ENCODE measurements around the gene SETBP1.
A peak's percentile ranks its signal among the peaks of the same experiment; 100 is the strongest.

The SETBP1 gene

GRCh38 chr18:44659771-44660170, 20.9 kb upstream of the SETBP1 start:
- DNase-seq (ENCODE audit: low read depth), result no peak
- H3K4me3 ChIP-seq (ENCODE audit: low read length), result no peak overlapping the region
- no peak for TF ChIP-seq CTCF (conservative IDR thresholded peaks at IDR 0.05; ENCODE audit: low read depth, low read length)

- TF ChIP-seq CTCF (conservative IDR thresholded peaks at IDR 0.05; ENCODE audit: low read depth, low read length), result no peak
- H3K4me3 ChIP-seq (ENCODE audit: low read length), result no peak overlapping the region
- no peak for DNase-seq (ENCODE audit: low read depth)
Observed at GRCh38 chr18:44668270-44668975, 12.3 kb upstream of the SETBP1 start.

- DNase-seq (ENCODE audit: low read depth), result no peak
- H3K4me3 ChIP-seq (ENCODE audit: low read length), result no peak overlapping the region
- no peak for TF ChIP-seq CTCF (conservative IDR thresholded peaks at IDR 0.05; ENCODE audit: low read depth, low read length)
Observed at GRCh38 chr18:44671914-44672313, 8.8 kb upstream of the SETBP1 start.

GRCh38 chr18:44672506-44672905, 8.2 kb upstream of the SETBP1 start:
- no peak for DNase-seq (ENCODE audit: low read depth)
- TF ChIP-seq CTCF (conservative IDR thresholded peaks at IDR 0.05; ENCODE audit: low read depth, low read length), result no peak
- no peak overlapping the region for H3K4me3 ChIP-seq (ENCODE audit: low read length)

GRCh38 chr18:44673256-44673880, 7.3 kb upstream of the SETBP1 start:
- DNase-seq (ENCODE audit: low read depth), result no peak
- H3K4me3 ChIP-seq (ENCODE audit: low read length), result no peak overlapping the region
- TF ChIP-seq CTCF (conservative IDR thresholded peaks at IDR 0.05; ENCODE audit: low read depth, low read length), result no peak

GRCh38 chr18:44677933-44678332, 2.8 kb upstream of the SETBP1 start:
- DNase-seq (ENCODE audit: low read depth), result no peak
- H3K4me3 ChIP-seq (ENCODE audit: low read length), result no peak overlapping the region
- TF ChIP-seq CTCF (conservative IDR thresholded peaks at IDR 0.05; ENCODE audit: low read depth, low read length), result no peak

GRCh38 chr18:44678725-44679055, 2.0 kb upstream of the SETBP1 start:
- no peak for DNase-seq (ENCODE audit: low read depth)
- H3K4me3 ChIP-seq (ENCODE audit: low read length), result peak overlapping the region; percentile 23
- TF ChIP-seq CTCF (conservative IDR thresholded peaks at IDR 0.05; ENCODE audit: low read depth, low read length), result no peak

All from retinal pigment epithelial cell (primary cell).